Ishikawa (cell line): ENCODE data around the gene CPVL.

Experiments used
- CEBPB ChIP-seq: IDR thresholded peaks from 2 replicates; pipeline ENCODE4 v1.6.1; 2012
- CREB1 ChIP-seq: IDR thresholded peaks from 2 replicates; pipeline ENCODE4 v1.6.1; 2012; ENCODE audit warnings: low read depth
- EGR1 ChIP-seq: IDR thresholded peaks from 2 replicates; pipeline ENCODE4 v1.6.1; 2012
- EP300 ChIP-seq: IDR thresholded peaks from 2 replicates; pipeline ENCODE4 v1.6.1; 2012; ENCODE audit warnings: borderline replicate concordance
- FOXM1 ChIP-seq: IDR thresholded peaks from 2 replicates; pipeline ENCODE4 v1.6.1; 2012; ENCODE audit warnings: low read depth, borderline replicate concordance
- RAD21 ChIP-seq: IDR thresholded peaks from 2 replicates; pipeline ENCODE4 v1.6.1; 2012; ENCODE audit warnings: low read depth
- REST ChIP-seq: IDR thresholded peaks from 2 replicates; pipeline ENCODE4 v1.6.1; 2012; ENCODE audit warnings: low read depth, mild to moderate bottlenecking
- TAF1 ChIP-seq: IDR thresholded peaks from 2 replicates; pipeline ENCODE4 v1.6.1; 2012; ENCODE audit warnings: low read depth, mild to moderate bottlenecking
- TEAD4 ChIP-seq: IDR thresholded peaks from 2 replicates; pipeline ENCODE4 v1.6.1; 2012
- USF1 ChIP-seq: IDR thresholded peaks from 2 replicates; pipeline ENCODE4 v1.6.1; 2012

- no peak for TF ChIP-seq EP300
- TF ChIP-seq REST: no peak
- TF ChIP-seq USF1: no peak
- TF ChIP-seq TAF1: no peak
- no peak for TF ChIP-seq RAD21
- no peak for TF ChIP-seq CREB1
- no peak for TF ChIP-seq CEBPB
- TF ChIP-seq FOXM1: no peak
- no peak for TF ChIP-seq EGR1
- no peak for TF ChIP-seq TEAD4
Measured at GRCh38 chr7:29115130-29115687, 31.1 kb downstream of the CPVL start.
